LNCAP (cell line): ENCODE results near the gene OSGIN1.

Experiments
- TF ChIP-seq, protein P1 (sequence below): fragments of 450-650 bp; IDR thresholded peaks from 2 replicates; pipeline ENCODE4 v1.5.1; 2017; ENCODE audit warnings: mild to moderate bottlenecking

Gene OSGIN1

DNA sequence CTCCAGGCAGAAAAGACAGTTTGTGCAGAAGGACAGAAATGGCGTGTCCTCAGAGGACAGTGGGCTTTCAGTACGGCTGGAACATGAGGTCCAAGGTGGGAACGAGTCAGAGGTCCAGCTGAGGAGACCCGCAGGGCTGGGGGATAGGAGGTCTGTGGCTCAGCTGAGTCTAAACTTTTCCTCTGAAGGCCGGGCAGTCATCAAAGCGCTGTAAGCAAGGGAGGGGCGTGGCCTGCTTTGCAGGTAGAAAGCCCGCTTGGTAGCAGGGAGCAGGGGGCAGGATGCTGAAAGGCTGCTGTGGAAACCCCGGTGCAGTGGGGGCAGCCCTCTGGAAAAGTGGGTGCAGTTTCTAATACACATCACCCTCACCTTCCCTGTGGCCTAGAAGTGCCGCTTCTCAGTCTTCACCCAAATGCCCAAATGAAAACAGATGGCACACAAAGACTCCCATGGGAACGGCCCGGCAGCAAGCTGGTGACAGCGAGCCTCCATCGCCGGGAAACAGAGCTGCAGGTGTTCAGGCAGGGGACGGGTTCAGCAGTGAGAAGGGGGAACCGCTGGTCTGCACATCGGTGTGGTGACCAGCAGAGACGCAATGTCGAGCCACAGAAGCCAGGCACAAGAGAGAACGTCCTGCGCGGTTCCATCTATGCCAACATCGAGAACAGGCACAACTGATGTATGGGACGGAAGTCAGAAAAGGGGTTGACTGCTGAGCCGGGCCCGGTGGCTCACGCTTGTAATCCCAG, 12.2 kb upstream of the OSGIN1 start:
- TF ChIP-seq, protein P1, sequence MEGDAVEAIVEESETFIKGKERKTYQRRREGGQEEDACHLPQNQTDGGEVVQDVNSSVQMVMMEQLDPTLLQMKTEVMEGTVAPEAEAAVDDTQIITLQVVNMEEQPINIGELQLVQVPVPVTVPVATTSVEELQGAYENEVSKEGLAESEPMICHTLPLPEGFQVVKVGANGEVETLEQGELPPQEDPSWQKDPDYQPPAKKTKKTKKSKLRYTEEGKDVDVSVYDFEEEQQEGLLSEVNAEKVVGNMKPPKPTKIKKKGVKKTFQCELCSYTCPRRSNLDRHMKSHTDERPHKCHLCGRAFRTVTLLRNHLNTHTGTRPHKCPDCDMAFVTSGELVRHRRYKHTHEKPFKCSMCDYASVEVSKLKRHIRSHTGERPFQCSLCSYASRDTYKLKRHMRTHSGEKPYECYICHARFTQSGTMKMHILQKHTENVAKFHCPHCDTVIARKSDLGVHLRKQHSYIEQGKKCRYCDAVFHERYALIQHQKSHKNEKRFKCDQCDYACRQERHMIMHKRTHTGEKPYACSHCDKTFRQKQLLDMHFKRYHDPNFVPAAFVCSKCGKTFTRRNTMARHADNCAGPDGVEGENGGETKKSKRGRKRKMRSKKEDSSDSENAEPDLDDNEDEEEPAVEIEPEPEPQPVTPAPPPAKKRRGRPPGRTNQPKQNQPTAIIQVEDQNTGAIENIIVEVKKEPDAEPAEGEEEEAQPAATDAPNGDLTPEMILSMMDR, result no peak

- TF ChIP-seq, protein P1, result no peak
These were observed 11.0 kb upstream of the OSGIN1 start for GRCh38 chr16:83942074-83942473.

- TF ChIP-seq, protein P1, result no peak
These were observed 10.1 kb upstream of the OSGIN1 start for GRCh38 chr16:83942815-83943515.

GRCh38 chr16:83943516-83944050, 9.5 kb upstream of the OSGIN1 start:
- TF ChIP-seq, protein P1, result no peak

GRCh38 chr16:83945587-83945986, 7.5 kb upstream of the OSGIN1 start:
- TF ChIP-seq, protein P1, result no peak

DNA sequence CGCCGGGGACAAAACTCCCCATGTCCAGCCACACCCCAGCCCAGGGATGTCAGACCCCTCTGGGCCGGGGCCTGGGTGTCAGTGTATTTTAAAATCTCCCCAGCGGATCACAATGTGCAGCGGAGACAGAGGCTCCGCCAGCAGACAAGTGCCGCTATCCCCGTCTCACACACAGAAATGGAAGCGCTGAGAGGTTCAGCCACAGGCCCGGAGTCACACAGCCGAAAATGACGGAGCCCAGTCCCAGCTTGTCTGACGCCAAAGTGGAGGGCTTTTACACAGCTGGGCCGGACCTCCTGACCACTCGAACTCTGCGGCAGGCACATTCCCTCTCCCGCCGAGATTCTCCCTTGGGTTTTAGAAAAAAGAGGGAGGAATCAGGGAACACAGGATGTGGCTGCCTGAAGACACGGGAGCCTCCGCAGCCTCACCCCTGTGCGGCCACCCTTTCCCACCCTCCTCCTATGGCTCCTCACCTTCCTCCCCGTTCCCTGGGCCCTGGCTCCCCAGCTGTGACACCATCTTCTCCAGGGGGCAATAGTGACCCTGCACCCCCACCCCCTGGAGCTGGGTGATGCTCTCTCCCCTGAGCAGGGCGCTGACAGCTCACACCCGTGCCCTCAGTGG, 6.8 kb upstream of the OSGIN1 start:
- TF ChIP-seq, protein P1, result no peak

DNA sequence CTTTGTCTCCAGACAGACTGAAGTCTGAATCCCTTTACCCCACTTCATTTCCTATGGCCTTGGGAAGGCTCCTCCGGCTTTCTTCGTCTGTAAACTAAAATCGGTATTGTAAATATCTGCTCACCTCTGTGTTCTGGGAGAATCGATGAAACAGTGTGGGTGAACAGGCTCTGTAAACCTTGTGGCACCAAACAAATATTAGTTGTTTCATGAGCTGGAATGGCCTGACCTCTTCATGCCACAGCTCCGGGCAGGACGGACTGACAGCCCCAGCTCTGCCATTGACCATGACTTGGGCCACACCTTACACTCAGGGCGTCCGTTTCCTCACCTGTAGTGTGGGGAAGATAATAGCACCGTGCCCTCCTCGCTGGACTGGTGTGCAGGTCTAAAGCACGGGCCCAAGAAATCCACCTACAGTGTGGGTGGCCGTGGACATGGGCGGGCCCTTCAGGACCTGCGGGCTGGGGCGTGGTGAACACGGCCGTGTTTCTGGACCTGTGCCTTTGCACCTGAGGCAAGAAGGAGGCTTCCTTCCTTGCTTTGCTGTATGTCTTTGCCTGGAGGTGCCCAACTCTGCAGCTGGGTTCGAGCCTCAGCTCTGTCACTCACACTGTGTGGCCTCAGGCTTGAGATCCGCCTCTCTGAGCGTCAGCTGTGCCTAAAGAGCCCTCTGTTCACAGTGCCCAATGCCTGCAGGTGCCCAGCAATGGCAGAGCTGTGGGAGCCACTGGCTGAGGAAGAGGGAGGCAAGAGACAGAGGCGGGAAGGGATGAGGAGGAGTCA, 6.1 kb upstream of the OSGIN1 start:
- TF ChIP-seq, protein P1, result no peak
